Lung (tissue), 12 donors: ENCODE measurements around the gene NOCT. TPM values are rescaled to one million over a fixed set of nuclear protein-coding genes. Genes with fewer than 3 reads are reported as not detected.
"Not testable (repeated sequence)": the region's sequence is repeated elsewhere in the genome, so short reads cannot be mapped to it uniquely, and the experiment has no call there.

Experiments
- ATAC-seq: fragments of 200-7000 bp; cut with Tn5 transposase; one replicate; pipeline ENCODE4 v1.9.1; 2020; ENCODE audit warnings: moderate number of reproducible peaks; ENCODE audit not compliant: insufficient read depth, low FRiP score
- DNase-seq, 3 donors: peaks; one replicate each; pipeline ENCODE4 v3.0.0-alpha.2; 2013 to 2017
- H3K27ac ChIP-seq, 2 donors: one replicate each; pipeline ENCODE4 v1.5.1; 2013; ENCODE audit warnings: mild to moderate bottlenecking in 2 of 2, moderate library complexity in 2 of 2, control low read depth in 1 of 2, inconsistent platforms in 1 of 2, low read depth in 1 of 2, low read length in 1 of 2
- H3K27me3 ChIP-seq, 3 donors: one replicate each; pipeline ENCODE4 v1.5.1; 2013; ENCODE audit warnings: low read length in 2 of 3; ENCODE audit not compliant: control insufficient read depth in 3 of 3, insufficient read depth in 3 of 3
- H3K36me3 ChIP-seq, 4 donors: one replicate each; pipeline ENCODE4 v1.5.1; 2013; ENCODE audit warnings: low read length in 4 of 4, mild to moderate bottlenecking in 1 of 4, moderate library complexity in 1 of 4; ENCODE audit not compliant: control insufficient read depth in 4 of 4, insufficient read depth in 4 of 4
- H3K4me1 ChIP-seq, 5 donors: one replicate each; pipeline ENCODE4 v1.5.1; 2013; ENCODE audit warnings: low read length in 5 of 5, mild to moderate bottlenecking in 2 of 5, moderate library complexity in 1 of 5; ENCODE audit not compliant: control insufficient read depth in 5 of 5, insufficient read depth in 5 of 5
- H3K4me3 ChIP-seq: one replicate; pipeline ENCODE4 v1.5.1; 2013; ENCODE audit warnings: mild to moderate bottlenecking, control low read depth, moderate library complexity
- H3K9ac ChIP-seq, 2 donors: one replicate each; pipeline ENCODE4 v1.5.1; 2013; ENCODE audit warnings: low read length in 2 of 2, control low read depth in 1 of 2; ENCODE audit not compliant: insufficient read depth in 1 of 2
- H3K9me3 ChIP-seq, 4 donors: one replicate each; pipeline ENCODE4 v1.5.1; 2013; ENCODE audit warnings: low read length in 3 of 4, mild to moderate bottlenecking in 1 of 4, moderate library complexity in 1 of 4; ENCODE audit not compliant: control insufficient read depth in 4 of 4, insufficient read depth in 3 of 4
- WGBS, 2 donors: extraction: QIAGEN DNeasy Blood & Tissue Kit; methylation state at CpG; one replicate each; pipeline ENCODE4 v1.1.7; 2013; 5-methylcytosine and 5-hydroxymethylcytosine counted together
- polyA plus RNA-seq, 2 donors: library from polyadenylated mRNA; stranded (reverse); fragments of 200-250 nt; gene quantifications; one replicate each; pipeline ENCODE4 v1.2.1, GENCODE V29; 2013
- total RNA-seq, 2 donors: library from RNA; depleted of rRNA in 1 of 2; stranded (reverse); fragments of >200 nt in 1 of 2; gene quantifications; one replicate each; pipeline ENCODE4 v1.2.1, GENCODE V29; 2014 to 2021
- TF ChIP-seq, protein P1 (sequence below): IDR thresholded peaks from 2 replicates; pipeline ENCODE4 v1.5.1; 2012; ENCODE audit warnings: mild to moderate bottlenecking; ENCODE audit errors: control extremely low read depth, extremely low read depth
- donor health status: control.
- donor health status: control.
- donor health status: Bipolar disorder and iron deficiency.
- donor health status: healthy.
- donor health status: DM: yes; HTN: yes; CAD: no.

NOCT gene
- total and polyA plus RNA-seq, 4 donors = 3.0 to 8.2 (median 5.5) TPM

DNA sequence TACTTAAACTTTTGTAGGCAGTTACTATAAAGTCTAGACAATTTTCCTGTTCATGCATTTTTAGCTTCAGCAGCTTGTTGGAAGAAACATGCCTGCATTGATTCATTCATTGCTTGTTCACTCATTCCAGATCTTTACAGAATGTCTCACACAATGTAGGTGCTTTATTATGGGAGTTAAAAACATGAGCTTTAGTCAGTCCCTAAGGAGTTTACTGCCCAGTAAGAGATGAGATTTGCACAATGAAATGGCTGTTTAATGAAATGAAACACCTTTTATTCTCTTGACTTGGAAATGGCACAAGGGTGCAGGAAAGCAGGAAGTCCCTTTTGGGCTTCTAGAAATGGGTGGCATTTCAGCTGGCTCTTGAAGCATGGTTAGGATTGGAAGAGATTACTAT is 2.9 kb downstream of the NOCT start:
- H3K4me3 ChIP-seq = no peak overlapping the region
- H3K27ac ChIP-seq = no peak overlapping the region
- no peaks in the 10 kb centered on the region for H3K27me3 ChIP-seq
- H3K36me3 ChIP-seq = no peaks in the 10 kb centered on the region
- no peaks in the 10 kb centered on the region for H3K9me3 ChIP-seq
- peaks cover 7 to 27% (median 11%) of the 10 kb centered on the region in 5 donors for H3K4me1 ChIP-seq
- no peak for DNase-seq
- TF ChIP-seq, protein P1, sequence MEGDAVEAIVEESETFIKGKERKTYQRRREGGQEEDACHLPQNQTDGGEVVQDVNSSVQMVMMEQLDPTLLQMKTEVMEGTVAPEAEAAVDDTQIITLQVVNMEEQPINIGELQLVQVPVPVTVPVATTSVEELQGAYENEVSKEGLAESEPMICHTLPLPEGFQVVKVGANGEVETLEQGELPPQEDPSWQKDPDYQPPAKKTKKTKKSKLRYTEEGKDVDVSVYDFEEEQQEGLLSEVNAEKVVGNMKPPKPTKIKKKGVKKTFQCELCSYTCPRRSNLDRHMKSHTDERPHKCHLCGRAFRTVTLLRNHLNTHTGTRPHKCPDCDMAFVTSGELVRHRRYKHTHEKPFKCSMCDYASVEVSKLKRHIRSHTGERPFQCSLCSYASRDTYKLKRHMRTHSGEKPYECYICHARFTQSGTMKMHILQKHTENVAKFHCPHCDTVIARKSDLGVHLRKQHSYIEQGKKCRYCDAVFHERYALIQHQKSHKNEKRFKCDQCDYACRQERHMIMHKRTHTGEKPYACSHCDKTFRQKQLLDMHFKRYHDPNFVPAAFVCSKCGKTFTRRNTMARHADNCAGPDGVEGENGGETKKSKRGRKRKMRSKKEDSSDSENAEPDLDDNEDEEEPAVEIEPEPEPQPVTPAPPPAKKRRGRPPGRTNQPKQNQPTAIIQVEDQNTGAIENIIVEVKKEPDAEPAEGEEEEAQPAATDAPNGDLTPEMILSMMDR = no peak
- no peak for ATAC-seq
- H3K9ac ChIP-seq = no peak overlapping the region

DNA sequence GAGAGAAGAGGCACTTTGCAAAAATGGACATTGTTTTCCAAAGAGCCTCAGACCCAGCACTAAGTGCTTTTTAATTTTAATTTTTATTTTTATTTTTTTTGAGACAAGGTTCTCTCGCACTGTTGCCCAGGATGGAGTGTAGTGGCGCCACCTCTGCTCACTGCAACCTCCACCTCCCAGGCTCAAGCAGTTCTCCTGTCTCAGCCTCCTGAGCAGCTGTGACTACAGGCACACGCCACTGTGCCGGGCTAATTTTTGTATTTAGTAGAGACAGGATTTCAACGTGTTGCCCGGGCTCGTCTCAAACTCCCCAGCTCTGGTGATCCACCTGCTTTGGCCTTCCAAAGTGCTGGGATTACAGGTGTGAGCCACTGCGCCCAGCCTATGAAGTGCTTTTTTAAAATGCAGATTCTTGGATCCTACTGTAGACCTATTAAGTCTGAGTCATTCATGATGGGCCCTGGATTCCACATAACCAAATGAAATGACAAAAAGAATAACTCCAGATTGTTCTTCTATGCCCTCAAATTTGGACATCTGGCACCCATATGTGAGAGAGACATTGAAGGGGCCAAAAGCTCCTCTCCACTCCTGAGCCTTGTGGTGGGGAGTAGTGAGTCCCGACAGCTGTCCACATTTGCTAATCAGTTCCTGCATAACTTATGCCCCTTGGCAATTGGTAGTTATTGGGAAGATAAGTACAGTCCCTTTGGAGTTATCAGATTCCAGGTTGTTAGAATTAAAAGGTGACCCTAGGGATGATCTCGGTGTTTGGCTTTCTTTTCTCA is 3.6 kb downstream of the NOCT start:
- ATAC-seq = no peak
- no peak overlapping the region for H3K4me3 ChIP-seq
- no peaks in the 10 kb centered on the region for H3K36me3 ChIP-seq
- H3K4me1 ChIP-seq = peaks cover 7 to 27% (median 13%) of the 10 kb centered on the region in 5 donors
- no peaks in the 10 kb centered on the region for H3K27me3 ChIP-seq
- DNase-seq = peak in 1 of 3 donors; percentile 6
- no peak overlapping the region for H3K27ac ChIP-seq
- WGBS, 2 donors = 69 to 83% methylated on average over 10 of the region's 10 CpGs
- no peaks in the 10 kb centered on the region for H3K9me3 ChIP-seq
- TF ChIP-seq, protein P1 = no peak
- no peak overlapping the region for H3K9ac ChIP-seq

DNA sequence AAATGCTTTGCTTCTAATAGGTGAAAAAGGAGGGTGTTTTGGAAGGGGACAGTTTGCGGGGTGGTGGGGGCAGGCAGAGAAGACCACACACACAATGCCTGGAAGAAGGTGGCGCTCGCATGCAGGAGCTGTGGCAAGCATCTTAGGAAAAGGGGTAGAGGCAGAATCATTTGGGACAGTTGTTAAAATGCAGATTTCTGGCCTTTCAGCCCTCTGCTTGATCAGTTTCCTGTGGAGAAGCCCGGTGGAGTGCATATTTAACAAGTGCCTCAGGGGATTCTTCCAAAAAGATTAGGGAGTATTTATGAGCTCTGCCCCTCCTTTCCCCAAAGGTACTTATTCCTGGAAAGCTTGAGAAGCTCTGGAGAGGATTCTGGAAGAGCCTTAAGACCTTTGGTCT is 4.8 kb downstream of the NOCT start:
- DNase-seq (no peak), ATAC-seq (no peak)
- H3K4me1 ChIP-seq = peaks cover 2 to 24% (median 12%) of the 10 kb centered on the region in 5 donors
- TF ChIP-seq, protein P1 = no peak
- no peak overlapping the region for H3K27ac ChIP-seq
- no peak overlapping the region for H3K4me3 ChIP-seq
- H3K9ac ChIP-seq = no peak overlapping the region
- no peaks in the 10 kb centered on the region for H3K36me3 ChIP-seq
- no peaks in the 10 kb centered on the region for H3K27me3 ChIP-seq
- no peaks in the 10 kb centered on the region for H3K9me3 ChIP-seq
- whole genome bisulfite sequencing, 2 donors = 78 to 82% methylated on average over 4 of the region's 4 CpGs

DNA sequence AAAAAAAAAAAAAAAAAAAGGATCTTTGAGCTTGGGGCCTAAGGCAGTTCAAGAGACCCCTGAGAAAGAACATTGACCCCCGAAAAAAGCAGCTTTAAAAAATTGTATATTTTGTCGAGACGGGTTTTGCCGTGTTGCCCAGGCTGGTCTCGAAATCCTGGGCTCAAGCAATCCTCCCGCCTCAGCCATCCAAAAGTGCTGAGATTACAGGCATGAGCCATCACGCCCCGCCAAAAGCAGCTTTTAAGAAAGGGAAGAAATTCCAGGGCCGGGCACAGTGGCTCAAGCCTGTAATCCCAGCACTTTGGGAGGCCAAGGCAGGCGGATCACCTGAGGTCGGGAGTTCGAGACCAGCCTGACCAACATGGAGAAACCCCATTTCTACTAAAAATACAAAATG is 5.5 kb downstream of the NOCT start:
- WGBS, 2 donors = 93 to 95% methylated on average over 12 of the region's 12 CpGs
- H3K27ac ChIP-seq, H3K36me3 ChIP-seq, H3K4me3 ChIP-seq, H3K9me3 ChIP-seq, H3K9ac ChIP-seq, H3K27me3 ChIP-seq, DNase-seq, ATAC-seq: not testable (repeated sequence)
- H3K4me1 ChIP-seq = peaks cover 2 to 24% (median 12%) of the 10 kb centered on the region in 5 donors
